Forelimb muscle (tissue), 1 donor: ENCODE data around the gene ANAPC4. TPM values are rescaled to one million over a fixed set of nuclear protein-coding genes. Genes with fewer than 3 reads are reported as not detected.

Experiments
- polyA plus RNA-seq: library from polyadenylated mRNA; unstranded; fragments of 120-200 nt; gene quantifications from one replicate; pipeline ENCODE4 v1.2.1, GENCODE V29; 2013; ENCODE audit not compliant: insufficient read length

ANAPC4 gene
- polyA plus RNA-seq, 1 donor, result 30.3 TPM

Other genes starting within 250 kb of the ANAPC4 start
- gene SEPSECS, start 216.8 kb upstream of the ANAPC4 start, polyA plus RNA-seq, result 10.2 TPM
- 8.4 TPM for gene PI4K2B, start 143.2 kb upstream of the ANAPC4 start, polyA plus RNA-seq
- gene ZCCHC4, start 64.5 kb upstream of the ANAPC4 start, polyA plus RNA-seq, result 13.3 TPM